ENCODE results near the gene HS6ST1.
A peak's percentile ranks its signal among the peaks of the same experiment; 100 is the strongest.

Gene HS6ST1, protein sequence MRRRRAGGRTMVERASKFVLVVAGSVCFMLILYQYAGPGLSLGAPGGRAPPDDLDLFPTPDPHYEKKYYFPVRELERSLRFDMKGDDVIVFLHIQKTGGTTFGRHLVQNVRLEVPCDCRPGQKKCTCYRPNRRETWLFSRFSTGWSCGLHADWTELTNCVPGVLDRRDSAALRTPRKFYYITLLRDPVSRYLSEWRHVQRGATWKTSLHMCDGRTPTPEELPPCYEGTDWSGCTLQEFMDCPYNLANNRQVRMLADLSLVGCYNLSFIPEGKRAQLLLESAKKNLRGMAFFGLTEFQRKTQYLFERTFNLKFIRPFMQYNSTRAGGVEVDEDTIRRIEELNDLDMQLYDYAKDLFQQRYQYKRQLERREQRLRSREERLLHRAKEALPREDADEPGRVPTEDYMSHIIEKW

DNA sequence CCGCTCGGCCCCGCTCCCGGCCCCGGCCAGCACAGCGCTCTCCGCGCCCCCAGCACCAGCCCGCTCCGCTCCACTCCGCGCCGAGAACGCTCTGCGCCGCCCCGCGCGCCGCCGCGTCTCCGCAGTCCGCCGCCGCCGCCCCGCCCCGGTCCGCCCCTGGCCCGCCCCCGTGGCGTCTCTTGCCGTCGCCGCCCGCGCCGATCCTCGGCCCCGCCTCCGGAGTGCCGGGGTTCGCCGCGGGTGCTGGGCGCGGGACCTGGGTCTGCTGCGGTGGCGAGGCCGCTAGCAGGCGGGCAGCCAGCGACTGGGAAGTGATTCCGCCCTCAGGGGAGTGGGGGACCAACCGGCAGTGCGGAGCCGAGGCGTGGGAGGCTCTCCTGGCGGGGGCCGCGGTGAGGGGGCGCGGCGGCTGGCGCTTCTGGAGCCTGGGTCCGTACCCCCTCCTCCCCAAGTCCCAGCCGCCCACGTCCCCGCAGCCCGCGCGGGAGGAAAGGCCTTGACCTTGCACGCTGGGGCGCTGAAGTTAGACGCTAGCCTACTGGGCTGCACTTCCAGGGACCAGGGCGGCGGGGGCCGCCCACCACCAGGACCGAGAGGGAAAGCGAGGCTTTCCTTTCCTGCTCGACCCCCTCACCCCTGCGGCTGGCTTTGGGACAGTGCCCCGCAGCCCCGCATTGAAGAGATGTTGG is at the start of gene HS6ST1:
HS6ST1 (minus strand) TSS at position 93 of the 689 bp plus-strand sequence. CDS start 305 bp downstream, outside the sequence.
- no peak for DNase-seq (ENCODE audit: low read depth, low spot score)

DNA sequence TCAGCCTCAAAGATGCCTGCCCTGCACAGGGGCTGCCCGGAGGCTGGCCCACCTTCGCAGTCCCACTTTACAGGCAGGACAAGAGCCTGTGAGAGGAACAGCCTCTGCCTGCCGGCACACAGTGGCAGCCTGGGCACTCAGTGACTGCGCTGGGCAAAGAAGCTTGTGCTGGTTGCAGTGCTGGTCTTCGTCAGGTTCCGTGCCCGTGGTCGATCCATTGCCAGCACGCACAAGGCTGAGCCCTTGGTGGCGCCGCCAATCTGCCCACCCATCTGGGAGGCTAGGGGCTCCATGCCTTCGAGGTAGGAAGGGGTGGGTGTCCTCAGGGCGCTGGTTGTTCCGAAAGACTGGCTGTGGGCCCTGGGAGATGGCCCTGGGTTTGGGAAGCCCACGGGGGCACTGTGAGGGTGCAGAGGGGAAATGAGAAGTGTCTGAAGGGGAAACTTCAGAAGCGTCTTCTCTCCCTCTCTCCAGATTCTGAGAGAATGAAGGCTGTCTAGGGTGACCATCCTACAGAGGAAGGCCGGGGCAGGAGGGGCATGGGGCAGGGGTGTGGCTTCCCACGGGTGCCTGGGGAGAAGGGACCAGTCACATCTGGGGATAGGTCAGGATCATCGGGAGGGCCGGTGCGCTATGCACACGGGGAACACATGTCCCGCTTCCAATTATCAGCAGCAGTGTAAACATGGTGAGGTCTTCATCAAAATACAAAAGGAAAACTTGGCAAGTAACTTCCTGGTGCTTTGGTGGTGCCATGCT is 49.1 kb upstream of the HS6ST1 start:
- DNase-seq (ENCODE audit: low read depth, low spot score), result no peak

DNA sequence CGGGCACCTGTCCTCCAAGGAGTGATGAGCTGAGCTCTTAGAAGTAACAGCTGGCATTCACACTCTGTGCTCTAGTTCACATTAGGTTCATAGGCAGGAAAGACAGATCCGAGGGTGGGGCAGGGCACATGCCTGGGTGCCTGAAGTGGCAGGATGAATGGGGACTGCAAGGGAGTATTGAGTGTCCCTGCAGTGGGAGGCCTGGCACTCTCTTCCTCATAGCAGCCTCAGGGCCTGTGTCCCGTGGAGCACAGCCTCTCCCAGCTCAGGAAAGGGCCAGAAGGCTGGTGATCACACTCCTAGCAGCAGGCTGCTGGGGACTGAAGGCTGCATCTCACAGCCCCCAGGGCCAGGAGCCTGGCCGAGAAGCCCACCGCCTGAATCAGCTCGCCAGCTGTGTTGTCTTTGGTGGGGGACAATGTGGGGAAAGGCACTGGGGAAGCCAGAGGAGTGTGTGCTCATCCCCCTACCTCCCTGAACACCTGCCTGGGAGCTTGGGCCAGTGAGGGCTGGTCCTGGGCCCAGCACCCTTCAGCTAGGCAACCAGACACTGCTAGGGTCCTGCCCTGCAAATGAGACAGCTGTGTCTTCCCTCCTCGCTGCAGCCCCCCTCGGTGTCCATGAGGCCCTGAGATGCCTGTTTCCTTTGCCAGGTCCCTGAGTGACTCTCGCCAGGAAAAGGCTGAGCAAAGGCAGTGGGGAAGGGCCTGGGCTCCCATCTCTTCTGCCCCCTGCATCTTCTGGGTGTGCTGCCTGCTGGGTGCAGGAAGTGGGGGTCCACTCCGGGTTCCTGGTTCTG is 48.2 kb upstream of the HS6ST1 start:
- DNase-seq (ENCODE audit: low read depth, low spot score), result no peak

DNA sequence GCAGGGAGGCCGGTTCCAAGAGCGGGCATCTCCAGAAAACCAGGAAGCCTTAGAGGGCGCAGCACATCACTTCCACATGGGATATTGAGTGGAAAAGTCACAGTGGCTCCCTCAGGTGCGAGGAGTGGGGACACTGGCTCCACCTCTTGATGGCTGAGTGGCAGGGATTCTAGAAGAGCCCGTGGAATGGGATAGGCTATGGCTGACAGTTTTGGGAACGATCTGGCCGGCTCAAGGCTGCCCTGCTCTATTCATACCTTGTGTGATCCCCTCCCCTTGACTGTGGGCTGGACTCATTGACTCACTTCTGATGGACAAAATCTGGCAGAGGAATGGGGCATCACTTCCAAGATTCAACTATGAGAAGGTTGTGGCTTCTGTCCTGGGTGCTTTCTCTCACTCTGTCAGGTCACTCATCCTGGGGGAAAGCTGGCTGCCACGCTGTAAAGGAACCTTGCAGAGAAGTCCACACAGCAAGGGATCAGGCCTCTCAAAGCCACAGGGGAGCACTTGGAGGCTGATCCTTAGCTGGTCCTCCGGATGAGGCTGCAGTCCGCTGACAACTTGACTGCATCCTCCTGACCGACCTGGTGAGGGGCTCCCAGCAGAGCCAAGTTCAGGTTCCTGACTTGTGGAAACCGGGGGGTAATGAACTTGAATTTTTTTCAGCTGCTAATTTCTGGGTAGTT is 46.7 kb upstream of the HS6ST1 start:
- no peak for DNase-seq (ENCODE audit: low read depth, low spot score)

DNA sequence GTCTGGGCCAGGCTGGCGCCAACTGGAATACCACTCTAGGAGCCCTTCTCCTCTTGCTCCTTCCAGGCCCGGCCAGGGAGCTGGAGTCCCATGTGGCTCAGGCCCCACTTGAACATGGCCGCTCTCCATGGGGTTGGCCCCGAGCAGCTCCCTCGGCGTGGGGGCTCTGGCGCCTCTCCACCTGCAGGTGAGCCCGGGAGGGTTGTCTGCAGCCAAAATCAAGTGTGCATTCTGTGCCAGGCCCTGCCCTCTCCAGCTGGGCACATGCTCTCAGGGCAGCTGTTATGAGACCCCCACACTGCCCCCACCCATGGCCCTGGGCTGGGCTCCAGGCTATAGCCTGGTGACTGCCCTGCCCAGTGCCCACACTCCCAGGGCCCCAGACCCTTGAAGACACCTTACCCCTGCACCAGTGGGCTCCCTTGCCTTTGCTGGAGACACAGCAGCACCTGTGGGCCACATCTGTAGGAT is 45.8 kb upstream of the HS6ST1 start:
- DNase-seq (ENCODE audit: low read depth, low spot score), result no peak

DNA sequence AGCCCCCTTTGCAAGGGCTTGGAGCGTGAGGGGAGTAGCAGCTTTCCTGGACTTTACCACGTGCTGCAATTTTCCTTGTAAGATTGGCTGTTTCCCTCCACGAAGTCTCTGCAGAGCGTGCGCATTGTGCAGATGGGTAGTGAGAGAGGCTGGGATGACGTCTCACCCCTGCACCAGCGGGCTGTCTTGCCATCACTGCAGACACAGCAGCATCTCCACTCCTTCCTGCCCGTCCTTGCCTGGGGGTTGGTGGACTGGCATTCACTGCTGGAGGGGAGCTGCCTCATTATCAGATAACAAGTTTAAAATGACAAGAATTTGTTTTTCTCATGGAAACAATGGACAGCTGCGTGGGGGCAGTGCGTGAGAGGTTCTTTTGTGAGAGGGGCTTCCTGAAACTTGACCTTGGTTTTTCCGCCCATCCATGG is 45.3 kb upstream of the HS6ST1 start:
- no peak for DNase-seq (ENCODE audit: low read depth, low spot score)

DNA sequence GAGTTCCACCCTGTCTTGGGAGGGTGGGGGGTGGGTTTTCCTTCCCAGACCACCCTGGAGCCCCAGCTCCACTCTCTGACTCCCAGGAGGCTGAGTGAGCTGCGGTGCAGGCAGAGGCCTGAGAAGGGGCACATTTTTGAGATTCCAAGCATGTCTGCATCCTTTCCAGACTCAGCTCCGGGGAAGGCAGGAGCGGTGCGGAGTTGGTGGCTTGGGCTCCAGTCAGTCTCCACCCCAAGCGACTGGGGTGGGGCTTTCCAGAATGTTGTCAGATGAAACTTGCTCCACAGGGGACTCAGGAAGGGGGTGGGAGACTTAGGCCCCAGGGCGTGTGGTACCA is 44.2 kb upstream of the HS6ST1 start:
- DNase-seq (ENCODE audit: low read depth, low spot score), result peak; percentile 93

DNA sequence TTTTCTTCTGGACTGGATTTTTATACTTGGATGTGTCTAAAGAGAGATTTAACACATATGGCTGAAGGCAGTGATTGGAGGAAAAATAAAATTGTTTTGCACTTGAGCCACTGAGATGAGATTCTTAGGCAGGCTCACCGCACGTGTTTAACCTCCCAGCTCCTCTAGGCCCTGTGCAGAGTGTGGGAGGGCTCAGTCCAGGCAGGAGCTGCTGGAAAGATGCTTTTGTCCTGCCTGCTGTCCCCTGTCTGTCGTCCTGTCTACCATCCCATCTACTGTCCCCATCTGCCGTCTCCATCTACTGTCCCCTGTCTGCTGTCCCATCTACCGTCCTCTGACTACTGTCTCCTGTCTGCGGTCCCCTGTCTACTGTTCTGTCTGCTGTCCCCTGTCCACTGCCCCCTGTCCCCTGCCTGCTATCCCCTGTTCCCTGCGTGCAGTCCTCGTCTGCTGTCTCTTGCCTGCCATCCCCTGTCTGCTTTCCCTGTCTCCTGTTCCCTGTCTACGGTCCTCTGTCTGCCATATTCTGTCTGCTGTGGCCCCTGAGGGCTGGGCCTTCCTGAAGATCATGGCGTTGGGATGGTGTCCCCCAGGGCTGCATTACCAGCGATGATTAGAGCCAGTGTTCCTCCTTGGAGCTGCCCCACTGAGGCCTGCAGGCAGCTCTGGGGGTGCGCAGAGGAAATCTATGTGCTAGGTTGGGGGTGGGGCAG is 43.7 kb upstream of the HS6ST1 start:
- no peak for DNase-seq (ENCODE audit: low read depth, low spot score)

DNA sequence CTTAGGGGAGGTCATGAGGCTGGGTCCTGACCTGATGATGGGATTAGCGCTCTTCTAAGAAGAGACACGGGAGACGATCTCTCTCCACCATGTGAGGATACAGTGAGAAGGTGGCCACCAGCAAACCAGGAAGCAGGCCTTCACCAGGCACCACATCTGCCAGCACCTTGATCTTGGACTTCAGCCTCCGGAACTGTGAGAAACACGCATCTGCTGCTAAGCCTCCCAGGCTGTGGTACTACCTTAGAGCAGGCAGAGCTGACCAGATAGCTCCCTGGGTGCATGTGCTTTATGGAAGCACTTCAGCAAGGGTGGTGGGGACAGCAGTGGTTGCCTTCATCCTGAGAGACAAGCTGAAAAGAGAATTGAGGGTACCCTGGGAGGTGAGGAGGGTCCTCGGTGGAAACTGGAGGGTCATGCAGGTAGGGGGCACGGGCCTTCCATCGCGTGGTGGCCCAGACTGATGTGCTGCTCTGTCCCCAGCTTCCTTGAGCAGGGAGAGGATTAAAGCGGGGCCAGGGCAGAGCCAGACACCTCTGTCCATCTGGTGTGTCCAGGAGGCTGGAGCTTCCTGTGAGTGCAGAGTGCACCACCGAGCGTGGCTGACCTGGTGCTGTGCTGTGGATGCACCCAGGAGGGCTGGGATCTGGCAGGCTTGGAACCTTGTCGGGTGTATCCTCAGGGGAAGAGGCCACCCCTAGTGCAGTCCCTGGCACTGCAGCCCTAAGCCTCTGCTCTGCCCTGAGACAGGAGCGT is 42.9 kb upstream of the HS6ST1 start:
- DNase-seq (ENCODE audit: low read depth, low spot score), result no peak

DNA sequence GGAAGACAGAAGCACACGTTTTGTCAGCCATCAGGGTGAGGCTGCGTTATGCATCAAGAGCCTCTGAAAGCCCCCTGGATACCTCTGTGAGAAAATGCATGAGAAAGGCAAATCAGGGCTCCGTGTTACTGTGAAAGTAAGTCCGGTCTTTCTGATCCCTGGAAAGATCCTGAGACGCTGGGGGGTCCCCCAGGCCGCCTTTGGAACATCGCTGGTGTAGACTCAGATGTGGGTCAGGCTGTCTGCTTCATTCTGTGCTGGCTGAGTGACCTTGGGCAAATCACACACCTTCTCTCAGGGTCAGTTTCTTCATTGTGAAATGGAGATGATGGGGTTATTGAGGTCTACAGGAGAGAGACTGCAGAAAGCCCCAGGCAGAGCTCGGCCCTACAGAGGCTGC is 42.0 kb upstream of the HS6ST1 start:
- no peak for DNase-seq (ENCODE audit: low read depth, low spot score)

DNA sequence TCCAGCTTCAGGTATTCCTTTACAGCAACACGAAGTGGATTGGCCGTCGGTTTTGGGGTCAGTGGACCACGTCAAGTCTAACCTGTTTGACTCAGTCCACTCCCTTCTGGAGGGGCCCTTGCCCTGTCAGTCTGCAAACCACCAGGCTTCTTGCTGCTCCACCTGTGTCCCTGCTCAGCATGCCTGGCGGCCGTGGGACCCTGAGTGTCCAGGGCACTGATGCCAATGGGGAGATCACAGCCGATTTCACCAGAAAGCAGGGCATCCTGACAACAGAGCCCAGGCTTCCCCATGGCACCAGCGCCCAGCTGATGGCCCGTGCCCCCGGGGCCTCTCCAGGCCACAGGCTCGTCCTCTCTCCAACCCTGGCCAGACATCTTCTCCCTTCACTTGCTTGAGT is 41.2 kb upstream of the HS6ST1 start:
- no peak for DNase-seq (ENCODE audit: low read depth, low spot score)

DNA sequence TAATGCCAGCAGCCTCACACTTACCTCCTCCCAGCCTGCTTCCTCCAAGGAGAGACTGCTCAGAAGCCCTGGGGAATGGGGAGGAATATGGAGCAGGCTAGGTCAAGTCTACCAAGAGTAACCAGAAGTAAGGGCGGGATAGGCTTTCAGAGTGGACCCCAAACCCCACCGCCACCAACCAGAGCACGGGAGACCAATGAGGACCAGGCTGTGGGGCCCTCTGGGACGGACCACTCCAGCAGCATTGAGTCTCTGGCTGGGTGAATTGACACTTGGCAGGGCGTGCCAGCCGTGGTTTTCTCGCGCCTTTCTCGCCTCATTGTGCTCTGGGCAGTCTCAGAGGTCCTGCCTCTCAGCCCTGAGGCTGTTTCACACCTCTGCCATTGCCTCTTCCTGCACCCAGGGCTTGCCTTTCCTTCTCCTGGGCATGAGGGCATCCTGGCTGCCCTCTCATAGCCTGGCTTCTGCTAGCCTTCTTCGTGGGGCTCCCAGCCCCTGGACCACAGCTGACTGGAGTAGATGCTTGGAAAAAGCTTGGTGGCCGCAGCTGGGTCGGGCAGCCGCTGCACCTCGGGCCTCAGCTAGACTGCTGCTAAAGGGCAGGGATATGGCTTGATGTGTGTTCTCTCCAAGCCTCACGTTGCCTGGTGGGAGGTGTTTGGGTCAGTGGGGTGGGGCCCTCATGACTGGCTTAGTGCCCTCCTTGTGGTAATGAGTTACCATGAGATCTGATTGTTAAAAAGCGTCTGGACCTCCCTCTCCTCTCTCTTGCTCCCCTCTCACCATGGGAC is 40.5 kb upstream of the HS6ST1 start:
- no peak for DNase-seq (ENCODE audit: low read depth, low spot score)

DNA sequence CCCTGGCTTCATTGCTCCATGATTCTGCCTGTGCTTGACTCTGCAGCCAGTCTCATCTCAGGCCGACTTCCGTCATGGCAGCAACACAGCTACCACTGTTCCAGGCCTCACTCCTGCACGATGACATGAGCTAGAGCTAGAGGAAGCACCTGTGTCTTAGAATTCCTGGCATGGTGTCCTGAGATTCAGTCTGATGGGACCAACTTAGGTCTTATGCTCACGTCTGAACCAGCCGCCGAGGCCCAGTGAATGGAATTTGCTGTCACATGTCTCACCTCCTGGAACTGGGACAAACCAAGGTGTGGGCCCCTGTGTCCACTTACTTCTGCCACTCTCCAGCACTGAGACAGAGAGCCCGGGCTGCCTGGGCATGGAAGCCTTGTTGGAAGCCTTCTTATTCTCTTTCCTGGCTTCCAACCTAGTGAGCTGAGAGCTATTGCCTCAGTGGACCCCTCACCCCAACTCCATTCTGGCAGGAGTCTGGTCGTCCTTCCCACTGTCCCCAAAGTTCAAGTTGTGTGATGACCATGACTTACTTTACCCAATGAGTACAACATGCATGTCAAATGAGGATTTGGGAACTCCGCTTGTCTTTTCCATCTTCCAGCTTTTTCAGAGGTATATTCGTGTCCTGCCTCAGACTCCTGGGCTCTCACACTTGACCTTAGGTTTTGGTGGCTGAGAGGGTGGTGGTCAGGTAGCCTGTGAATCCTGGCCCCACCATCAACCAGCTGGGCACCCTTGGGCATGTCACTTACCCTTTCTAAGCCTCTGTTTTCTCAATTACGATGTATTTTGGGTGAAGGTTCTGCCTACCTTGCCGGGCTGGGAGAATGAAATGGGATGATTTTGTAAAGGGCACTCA is 39.1 kb upstream of the HS6ST1 start:
- DNase-seq (ENCODE audit: low read depth, low spot score), result no peak

DNA sequence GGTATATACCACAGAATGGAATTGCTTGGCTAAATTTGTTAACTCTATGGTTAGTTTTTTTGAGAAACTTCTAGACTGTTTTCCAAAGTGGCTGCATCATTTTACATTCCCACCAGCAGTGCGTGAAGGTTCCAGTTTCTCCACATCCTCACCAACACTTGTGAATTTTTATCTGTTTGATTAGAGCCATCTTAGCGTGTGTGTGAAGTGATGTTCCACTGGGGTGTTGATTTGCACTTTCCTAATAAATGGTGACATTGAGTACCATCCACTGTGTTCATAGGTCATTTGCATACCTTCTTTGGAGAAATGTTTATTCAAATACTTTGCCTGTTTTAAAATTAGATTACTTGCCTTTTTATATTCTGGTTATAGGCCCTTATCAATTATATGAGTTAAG is 37.5 kb upstream of the HS6ST1 start:
- DNase-seq (ENCODE audit: low read depth, low spot score), result no peak

DNA sequence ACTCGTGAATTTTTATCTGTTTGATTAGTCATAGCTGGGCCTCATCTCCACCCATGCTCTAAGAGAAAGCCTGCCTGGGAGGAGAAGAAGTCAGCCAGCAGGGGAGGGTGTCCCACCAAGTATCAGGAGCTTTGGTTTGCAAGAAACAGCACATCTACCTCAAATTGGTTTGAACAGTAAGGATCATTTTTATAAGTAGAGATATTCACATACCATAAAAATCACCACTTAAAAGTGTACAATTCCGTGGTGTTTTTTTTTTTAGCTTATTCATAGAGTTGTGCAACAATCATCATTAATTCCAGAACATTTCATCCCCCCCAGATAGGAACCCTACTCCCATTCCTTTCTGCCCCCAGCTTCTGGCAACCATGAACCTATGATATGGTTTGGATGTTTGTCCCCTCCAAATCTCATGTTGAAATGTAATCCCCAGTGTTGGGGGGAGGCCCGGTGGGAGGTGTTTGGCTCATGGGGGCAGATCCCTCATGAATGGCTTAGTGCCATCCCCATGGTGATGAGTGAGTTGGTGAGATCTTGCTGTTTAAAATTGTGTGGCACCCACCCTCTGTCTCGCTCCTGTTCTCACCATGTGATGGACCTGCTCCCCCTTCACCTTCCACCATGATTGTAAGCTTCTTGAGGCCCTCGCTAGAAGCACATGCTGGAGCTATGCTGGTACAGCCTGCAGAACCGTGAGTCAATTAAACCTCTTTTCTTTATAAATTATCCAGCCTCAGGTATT is 36.2 kb upstream of the HS6ST1 start:
- DNase-seq (ENCODE audit: low read depth, low spot score), result no peak

DNA sequence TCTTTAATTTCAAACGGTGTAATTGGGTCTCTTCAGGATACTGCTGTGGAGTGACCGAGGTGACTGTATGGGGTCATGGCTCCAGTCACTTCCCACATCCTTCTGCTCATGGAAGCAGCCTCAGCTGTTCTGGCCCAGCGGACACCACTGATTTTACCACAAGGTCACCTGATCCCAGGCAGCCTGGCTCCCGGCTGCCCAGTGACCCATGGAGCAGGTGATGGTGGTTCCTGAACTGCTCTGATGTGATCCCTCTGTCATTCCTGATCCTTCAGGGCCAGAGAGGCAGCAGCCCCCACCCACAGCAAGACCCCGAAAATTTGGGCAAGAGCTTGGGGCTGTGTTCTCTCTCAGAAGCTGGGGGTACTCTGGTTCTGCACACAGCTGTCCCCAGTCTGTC is 35.5 kb upstream of the HS6ST1 start:
- DNase-seq (ENCODE audit: low read depth, low spot score), result no peak

DNA sequence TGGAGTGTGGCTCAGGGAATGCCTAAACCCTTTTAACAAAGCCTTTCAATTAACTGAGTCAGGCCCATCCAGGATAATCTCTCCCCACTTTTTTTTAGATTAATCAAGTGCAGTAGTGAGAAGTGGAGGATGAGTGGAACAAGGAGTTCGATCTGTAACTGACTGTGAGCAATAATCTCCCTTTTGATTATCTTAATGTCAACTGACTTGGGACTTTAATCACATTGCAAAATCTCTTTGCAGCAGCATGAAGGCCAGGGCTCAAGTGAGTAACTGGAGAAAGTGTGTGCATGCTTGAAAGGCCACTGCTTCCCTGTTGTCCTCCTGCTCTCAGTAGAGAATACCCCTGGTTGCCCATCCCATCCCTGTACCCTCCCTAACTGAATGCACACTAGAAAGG is 32.1 kb upstream of the HS6ST1 start:
- no peak for DNase-seq (ENCODE audit: low read depth, low spot score)
